ENCODE measurements around the gene FOXN4. TPM values are rescaled to one million over a fixed set of nuclear protein-coding genes. Genes with fewer than 3 reads are reported as not detected.

FOXN4 gene
- 0.04 TPM for total RNA-seq
- under 1 TPM; 0.05 to 0.52 (median 0.11) TPM for polyA plus RNA-seq (ENCODE audit: insufficient read depth in 1 of 8, insufficient read length in 8 of 8, low replicate concordance in 1 of 8)
- long read RNA-seq, donor 1 = 0 reads
- long read RNA-seq, donor 2 = 0 reads
- long read RNA-seq, donor 3 = 0 reads
- long read RNA-seq, donor 4 = 0 reads
- long read RNA-seq, donor 5 = 0 reads
- long read RNA-seq, donor 6 = 0 reads
- long read RNA-seq, donor 7 = 0 reads
- long read RNA-seq, donor 8 = 0 reads
- long read RNA-seq, donor 9 = 0 reads
- long read RNA-seq, donor 10 = 0 reads
- long read RNA-seq, donor 11 = 0 reads

GRCh38 chr12:109308534-109309380, at the start of gene FOXN4:
TSS of gene FOXN4 (minus strand) at chr12:109309284. CDS start at chr12:109308321, 963 bp downstream.
- peaks cover 11% of the 10 kb centered on the region for H3K4me1 ChIP-seq (ENCODE audit: control insufficient read depth, insufficient read depth, low read length)
- peak within 1 kb of the TSS; percentile 37 for H3K4me3 ChIP-seq (ENCODE audit: low read length)
- DNase-seq = no peak
- H3K27me3 ChIP-seq (ENCODE audit: control insufficient read depth, insufficient read depth, low read length) = peaks cover 64% of the 10 kb centered on the region
- no peak within 1 kb of the TSS for H3K27ac ChIP-seq (ENCODE audit: low read length)
- no peaks in the 10 kb centered on the region for H3K36me3 ChIP-seq (ENCODE audit: control insufficient read depth, insufficient read depth, low read length)
- WGBS (ENCODE audit: insufficient coverage) = 1% methylated on average over 26 of the region's 43 CpGs
- H3K9me3 ChIP-seq (replicated peaks; ENCODE audit: control insufficient read depth, low read depth, low read length) = no peaks in the 10 kb centered on the region

GRCh38 chr12:109358154-109358869, 49.2 kb upstream of the FOXN4 start:
- no peak for DNase-seq
- no CpG with 5 or more reads among the region's 10 CpGs for WGBS (ENCODE audit: insufficient coverage)
- no peak overlapping the region for H3K27ac ChIP-seq (ENCODE audit: low read length)

GRCh38 chr12:109357032-109357431, 47.9 kb upstream of the FOXN4 start:
- Histone ChIP-seq H3K27ac (ENCODE audit: low read length) (no peak overlapping the region), H3K27me3 (ENCODE audit: control insufficient read depth, insufficient read depth, low read length) (no peaks in the 10 kb centered on the region)
- 50% methylated on average over 1 of the region's 2 CpGs for WGBS (ENCODE audit: insufficient coverage)

More at GRCh38 chr12:109358154-109358869, 49.2 kb upstream of the FOXN4 start:
- no peaks in the 10 kb centered on the region for H3K36me3 ChIP-seq (ENCODE audit: control insufficient read depth, insufficient read depth, low read length)
- H3K27me3 ChIP-seq (ENCODE audit: control insufficient read depth, insufficient read depth, low read length) = no peaks in the 10 kb centered on the region
- no peak overlapping the region for H3K4me3 ChIP-seq (ENCODE audit: low read length)
- no peaks in the 10 kb centered on the region for H3K4me1 ChIP-seq (ENCODE audit: control insufficient read depth, insufficient read depth, low read length)
- no peaks in the 10 kb centered on the region for H3K9me3 ChIP-seq (replicated peaks; ENCODE audit: control insufficient read depth, low read depth, low read length)

GRCh38 chr12:109356577-109356976, 47.5 kb upstream of the FOXN4 start:
- WGBS (ENCODE audit: insufficient coverage) = no CpG with 5 or more reads among the region's 3 CpGs
- Histone ChIP-seq H3K36me3 (ENCODE audit: control insufficient read depth, insufficient read depth, low read length) (no peaks in the 10 kb centered on the region), H3K9me3 (replicated peaks; ENCODE audit: control insufficient read depth, low read depth, low read length) (no peaks in the 10 kb centered on the region), H3K4me1 (ENCODE audit: control insufficient read depth, insufficient read depth, low read length) (no peaks in the 10 kb centered on the region), H3K27ac (ENCODE audit: low read length) (no peak overlapping the region), H3K27me3 (ENCODE audit: control insufficient read depth, insufficient read depth, low read length) (no peaks in the 10 kb centered on the region), H3K4me3 (ENCODE audit: low read length) (no peak overlapping the region)
- DNase-seq = no peak

More at GRCh38 chr12:109357032-109357431, 47.9 kb upstream of the FOXN4 start:
- no peaks in the 10 kb centered on the region for H3K4me1 ChIP-seq (ENCODE audit: control insufficient read depth, insufficient read depth, low read length)
- DNase-seq = no peak
- no peaks in the 10 kb centered on the region for H3K36me3 ChIP-seq (ENCODE audit: control insufficient read depth, insufficient read depth, low read length)
- H3K4me3 ChIP-seq (ENCODE audit: low read length) = no peak overlapping the region
- H3K9me3 ChIP-seq (replicated peaks; ENCODE audit: control insufficient read depth, low read depth, low read length) = no peaks in the 10 kb centered on the region

GRCh38 chr12:109352184-109352583, 43.1 kb upstream of the FOXN4 start:
- no peak overlapping the region for H3K27ac ChIP-seq (ENCODE audit: low read length)
- WGBS (ENCODE audit: insufficient coverage) = no CpG with 5 or more reads among the region's 6 CpGs
- no peaks in the 10 kb centered on the region for H3K4me1 ChIP-seq (ENCODE audit: control insufficient read depth, insufficient read depth, low read length)
- no peak overlapping the region for H3K4me3 ChIP-seq (ENCODE audit: low read length)
- H3K36me3 ChIP-seq (ENCODE audit: control insufficient read depth, insufficient read depth, low read length) = no peaks in the 10 kb centered on the region
- H3K27me3 ChIP-seq (ENCODE audit: control insufficient read depth, insufficient read depth, low read length) = no peaks in the 10 kb centered on the region
- H3K9me3 ChIP-seq (replicated peaks; ENCODE audit: control insufficient read depth, low read depth, low read length) = no peaks in the 10 kb centered on the region
- DNase-seq = no peak

GRCh38 chr12:109347589-109347988, 38.5 kb upstream of the FOXN4 start, which contains the start of gene MYO1H:
TSS of gene MYO1H (plus strand) at chr12:109347900. CDS start at chr12:109347961, 61 bp downstream.
- Histone ChIP-seq H3K27ac (ENCODE audit: low read length) (no peak within 1 kb of the TSS), H3K36me3 (ENCODE audit: control insufficient read depth, insufficient read depth, low read length) (no peaks in the 10 kb centered on the region), H3K27me3 (ENCODE audit: control insufficient read depth, insufficient read depth, low read length) (no peaks in the 10 kb centered on the region), H3K4me3 (ENCODE audit: low read length) (no peak within 1 kb of the TSS), H3K9me3 (replicated peaks; ENCODE audit: control insufficient read depth, low read depth, low read length) (no peaks in the 10 kb centered on the region), H3K4me1 (ENCODE audit: control insufficient read depth, insufficient read depth, low read length) (no peaks in the 10 kb centered on the region)
- no peak for DNase-seq
- 100% methylated on average over 1 of the region's 8 CpGs for WGBS (ENCODE audit: insufficient coverage)

- H3K27me3 ChIP-seq (ENCODE audit: control insufficient read depth, insufficient read depth, low read length) = no peaks in the 10 kb centered on the region
- no peak for DNase-seq
- WGBS (ENCODE audit: insufficient coverage) = 80% methylated on average over 1 of the region's 3 CpGs
These were observed 37.8 kb upstream of the FOXN4 start for GRCh38 chr12:109346920-109347319.

GRCh38 chr12:109345428-109345827, 36.3 kb upstream of the FOXN4 start:
- DNase-seq = no peak
- Histone ChIP-seq H3K36me3 (ENCODE audit: control insufficient read depth, insufficient read depth, low read length) (no peaks in the 10 kb centered on the region), H3K4me3 (ENCODE audit: low read length) (no peak overlapping the region), H3K27me3 (ENCODE audit: control insufficient read depth, insufficient read depth, low read length) (no peaks in the 10 kb centered on the region), H3K27ac (ENCODE audit: low read length) (no peak overlapping the region), H3K4me1 (ENCODE audit: control insufficient read depth, insufficient read depth, low read length) (no peaks in the 10 kb centered on the region), H3K9me3 (replicated peaks; ENCODE audit: control insufficient read depth, low read depth, low read length) (no peaks in the 10 kb centered on the region)
- no CpG with 5 or more reads among the region's 2 CpGs for WGBS (ENCODE audit: insufficient coverage)

More at GRCh38 chr12:109346920-109347319, 37.8 kb upstream of the FOXN4 start:
- Histone ChIP-seq H3K36me3 (ENCODE audit: control insufficient read depth, insufficient read depth, low read length) (no peaks in the 10 kb centered on the region), H3K4me1 (ENCODE audit: control insufficient read depth, insufficient read depth, low read length) (no peaks in the 10 kb centered on the region), H3K9me3 (replicated peaks; ENCODE audit: control insufficient read depth, low read depth, low read length) (no peaks in the 10 kb centered on the region), H3K4me3 (ENCODE audit: low read length) (no peak overlapping the region), H3K27ac (ENCODE audit: low read length) (no peak overlapping the region)

GRCh38 chr12:109343677-109344076, 34.6 kb upstream of the FOXN4 start:
- Histone ChIP-seq H3K36me3 (ENCODE audit: control insufficient read depth, insufficient read depth, low read length) (no peaks in the 10 kb centered on the region), H3K4me3 (ENCODE audit: low read length) (no peak overlapping the region), H3K4me1 (ENCODE audit: control insufficient read depth, insufficient read depth, low read length) (no peaks in the 10 kb centered on the region), H3K27ac (ENCODE audit: low read length) (no peak overlapping the region), H3K27me3 (ENCODE audit: control insufficient read depth, insufficient read depth, low read length) (no peaks in the 10 kb centered on the region), H3K9me3 (replicated peaks; ENCODE audit: control insufficient read depth, low read depth, low read length) (no peaks in the 10 kb centered on the region)
- no peak for DNase-seq
- no CpG with 5 or more reads among the region's 2 CpGs for WGBS (ENCODE audit: insufficient coverage)

GRCh38 chr12:109336593-109336992, 27.5 kb upstream of the FOXN4 start:
- H3K4me1 ChIP-seq (ENCODE audit: control insufficient read depth, insufficient read depth, low read length) = no peaks in the 10 kb centered on the region
- WGBS (ENCODE audit: insufficient coverage) = no CpG with 5 or more reads among the region's 1 CpG
- no peak overlapping the region for H3K27ac ChIP-seq (ENCODE audit: low read length)
- DNase-seq = no peak
- no peaks in the 10 kb centered on the region for H3K36me3 ChIP-seq (ENCODE audit: control insufficient read depth, insufficient read depth, low read length)
- H3K4me3 ChIP-seq (ENCODE audit: low read length) = no peak overlapping the region
- H3K9me3 ChIP-seq (replicated peaks; ENCODE audit: control insufficient read depth, low read depth, low read length) = no peaks in the 10 kb centered on the region
- no peaks in the 10 kb centered on the region for H3K27me3 ChIP-seq (ENCODE audit: control insufficient read depth, insufficient read depth, low read length)

Measured in muscle of leg (tissue), 16 donors.